CD4-positive, alpha-beta T cell treated with Interleukin-10 for 1 hour (primary cell): ENCODE data around the gene KIFC3.
"Not testable (repeated sequence)": the region's sequence is repeated elsewhere in the genome, so short reads cannot be mapped to it uniquely, and the experiment has no call there.

ENCODE experiments used
- DNase-seq: peaks from one replicate; pipeline ENCODE4 v3.0.0-alpha.2; 2020

The KIFC3 gene

DNA sequence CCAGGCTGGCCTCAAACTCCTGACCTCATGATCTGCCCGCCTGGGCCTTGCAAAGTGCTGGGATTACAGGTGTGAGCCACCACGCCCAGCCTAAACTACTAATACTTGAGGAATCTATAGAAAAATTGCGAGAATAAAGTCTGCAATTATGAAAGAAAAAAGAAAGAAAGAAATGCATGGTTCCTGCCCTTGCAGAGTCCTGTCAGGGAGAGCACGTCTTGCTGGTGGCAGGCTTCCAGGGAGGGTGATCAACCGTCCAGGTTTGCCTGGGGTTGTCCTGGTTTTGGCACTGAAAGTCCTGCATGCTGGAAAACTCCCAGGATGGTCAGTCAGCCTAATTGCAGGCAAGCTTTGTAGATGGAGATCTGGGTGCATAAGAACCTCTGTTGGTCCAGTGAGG lies 21.5 kb upstream of the KIFC3 start:
- no peak for DNase-seq

DNA sequence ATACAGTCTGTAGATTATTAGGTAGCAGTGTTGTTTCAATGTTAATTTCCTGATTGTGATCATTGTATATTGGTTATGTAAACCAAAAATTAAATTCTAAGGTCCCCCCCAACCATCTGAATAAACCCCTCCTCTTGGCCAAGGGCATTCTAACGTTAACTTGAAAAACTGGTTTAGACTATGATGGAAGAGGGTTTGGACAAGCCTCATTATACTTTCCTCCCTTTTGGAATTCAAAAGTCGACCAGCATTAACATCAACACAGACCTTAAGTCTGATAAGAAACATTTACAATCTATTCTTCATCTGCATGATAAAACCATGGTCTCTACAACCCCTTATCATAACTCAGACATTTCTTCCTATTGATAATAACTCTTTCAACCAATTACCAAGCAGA lies 20.6 kb upstream of the KIFC3 start:
- no peak for DNase-seq

DNA sequence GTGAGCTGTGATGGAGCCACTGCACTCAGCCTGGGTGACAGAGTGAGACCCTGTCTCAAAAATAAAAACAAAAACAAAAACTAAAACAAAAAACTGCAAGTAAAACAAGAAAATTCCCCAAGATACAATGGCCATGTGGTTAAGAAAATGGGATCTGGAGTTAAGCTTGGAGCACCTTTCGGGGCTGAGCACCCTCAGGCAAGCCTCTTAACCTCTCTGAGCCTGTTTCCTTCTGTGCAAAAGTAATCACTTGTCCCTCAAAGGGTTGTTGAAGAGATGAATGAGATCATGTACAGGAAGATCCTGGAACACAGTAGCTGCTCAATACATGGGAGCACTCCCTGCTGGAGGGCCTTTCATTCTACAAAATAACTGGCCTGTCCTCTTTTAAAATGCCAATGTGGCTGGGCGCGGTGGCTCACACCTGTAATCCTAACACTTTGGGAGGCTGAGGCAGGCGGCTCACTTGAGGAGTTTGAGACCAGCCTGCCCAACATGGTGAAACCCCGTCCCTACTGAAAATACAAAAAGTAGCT lies 19.8 kb upstream of the KIFC3 start:
- DNase-seq = no peak

DNA sequence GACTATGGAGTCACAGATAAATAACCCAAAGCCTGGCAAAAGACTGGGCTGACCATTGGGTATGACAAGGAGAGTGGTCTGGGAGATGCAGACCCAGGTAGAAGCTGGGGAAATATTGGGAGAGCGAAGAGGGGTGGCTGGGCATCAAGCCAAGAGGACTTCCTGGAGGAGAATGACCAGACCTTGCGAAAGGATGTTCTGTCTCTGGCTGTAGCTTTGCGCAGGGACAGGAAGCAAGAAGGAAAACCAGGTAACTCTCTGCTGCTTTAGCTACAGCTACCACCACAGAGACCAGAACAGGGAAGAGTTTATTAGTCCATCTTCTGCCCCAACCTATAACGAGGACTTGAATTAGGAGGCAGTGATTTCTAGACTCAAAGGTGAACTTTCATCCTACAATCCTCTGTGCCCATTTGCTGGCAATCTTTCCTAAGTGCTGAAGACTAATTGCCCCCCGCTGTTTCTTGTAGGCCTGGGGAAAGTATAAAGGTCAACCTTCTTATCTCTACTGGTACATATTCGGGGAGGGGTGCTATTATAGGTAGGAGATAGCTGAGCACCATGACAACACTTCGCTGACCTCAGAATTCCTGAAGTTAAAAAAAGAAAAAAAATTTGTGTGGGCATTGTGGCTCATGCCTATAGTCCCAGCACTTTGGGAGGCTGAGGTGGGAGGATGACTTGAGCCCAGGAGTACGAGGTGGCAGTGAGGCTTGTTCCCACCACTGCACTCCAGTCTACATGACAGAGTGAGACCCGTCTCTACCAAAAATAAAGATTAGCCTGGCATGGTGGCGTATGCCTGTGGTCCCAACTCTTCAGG lies 19.1 kb upstream of the KIFC3 start:
- no peak for DNase-seq

DNA sequence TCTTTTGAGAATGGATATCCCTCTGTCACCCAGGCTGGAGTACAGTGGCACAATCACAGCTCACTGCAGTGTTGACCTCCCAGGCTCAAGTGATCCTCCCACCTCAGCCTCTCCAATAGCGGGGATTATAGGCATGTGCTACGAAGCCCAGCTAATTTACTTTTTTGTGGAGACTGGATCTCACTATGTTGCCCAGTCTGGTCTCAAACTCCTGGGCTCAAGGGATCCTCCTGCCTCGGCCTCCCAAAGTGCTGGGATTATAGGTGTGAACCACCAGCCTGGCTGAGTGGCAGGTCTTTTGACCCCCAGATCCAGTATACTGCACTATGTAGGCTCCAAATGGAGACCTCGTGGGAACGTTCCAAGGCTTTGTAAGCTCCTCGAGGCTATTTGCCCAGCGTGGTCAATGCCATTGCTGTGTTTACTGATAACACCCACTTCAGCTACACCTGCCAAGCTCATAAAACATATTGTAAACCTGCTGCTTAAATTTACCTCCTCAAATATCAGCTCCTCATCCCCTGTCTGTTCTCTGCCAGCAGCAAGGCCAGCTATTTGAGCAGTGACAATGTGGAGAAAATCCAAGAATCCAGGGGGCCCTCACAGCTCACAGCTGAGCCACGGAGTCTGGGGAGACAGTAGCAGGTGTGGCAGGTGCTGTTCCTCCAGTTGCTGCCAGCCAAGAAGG lies 16.2 kb upstream of the KIFC3 start:
- no peak for DNase-seq

DNA sequence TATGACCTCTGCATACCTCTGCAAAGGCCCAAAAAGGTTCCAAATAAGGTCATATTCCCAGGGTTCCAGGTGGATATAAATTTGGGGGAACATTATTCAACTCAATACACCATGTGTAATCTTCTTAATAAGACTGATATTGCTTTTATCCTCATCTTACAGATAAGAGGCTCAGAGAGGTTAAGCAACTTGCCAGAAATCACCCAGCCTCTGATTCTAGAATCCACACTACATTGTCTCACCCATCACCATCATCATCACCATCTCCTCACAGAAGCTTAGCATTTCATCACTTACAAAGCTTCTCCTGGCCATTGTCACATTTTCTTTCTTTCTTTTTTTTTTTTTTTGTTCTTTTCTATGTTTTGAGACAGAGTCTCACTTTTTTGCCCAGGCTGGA lies 15.4 kb upstream of the KIFC3 start:
- no peak for DNase-seq

DNA sequence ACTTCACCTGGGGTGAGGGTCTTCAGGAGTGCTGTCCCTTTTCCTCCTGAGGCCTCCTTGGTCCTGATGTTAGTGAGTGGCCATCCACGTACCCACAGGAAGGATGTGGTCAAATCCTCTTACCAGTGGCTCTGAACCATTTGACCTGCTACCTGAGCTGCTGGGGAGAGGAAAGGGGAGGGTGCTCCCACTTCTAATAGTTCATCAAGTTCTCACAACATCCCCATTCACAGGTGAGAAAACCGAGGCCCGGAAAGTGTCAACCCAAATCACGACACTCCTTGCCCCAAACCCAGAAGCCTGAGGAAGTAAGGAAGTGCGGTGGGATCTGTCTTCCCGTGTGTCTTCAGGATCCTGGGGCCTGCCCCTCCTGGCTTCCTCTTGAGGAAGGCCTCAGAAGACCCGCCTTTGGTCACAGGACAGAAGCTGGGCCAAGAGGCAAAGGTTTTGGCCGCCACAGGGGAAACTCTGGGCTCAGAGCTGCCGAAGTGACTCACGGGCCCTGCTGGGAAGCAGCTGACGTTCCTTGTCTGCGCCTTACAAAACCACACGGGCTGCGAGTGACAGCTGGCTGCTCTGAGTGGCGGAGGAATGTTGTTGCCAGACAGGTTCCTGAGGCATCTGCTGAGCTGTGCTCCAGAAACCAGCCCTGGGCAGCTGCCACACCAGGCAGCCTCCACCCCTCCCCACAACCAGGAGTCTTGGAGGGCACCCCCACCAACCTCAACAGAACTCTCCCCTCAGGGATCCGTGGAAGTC lies 13.9 kb upstream of the KIFC3 start:
- peak; percentile 57 for DNase-seq

DNA sequence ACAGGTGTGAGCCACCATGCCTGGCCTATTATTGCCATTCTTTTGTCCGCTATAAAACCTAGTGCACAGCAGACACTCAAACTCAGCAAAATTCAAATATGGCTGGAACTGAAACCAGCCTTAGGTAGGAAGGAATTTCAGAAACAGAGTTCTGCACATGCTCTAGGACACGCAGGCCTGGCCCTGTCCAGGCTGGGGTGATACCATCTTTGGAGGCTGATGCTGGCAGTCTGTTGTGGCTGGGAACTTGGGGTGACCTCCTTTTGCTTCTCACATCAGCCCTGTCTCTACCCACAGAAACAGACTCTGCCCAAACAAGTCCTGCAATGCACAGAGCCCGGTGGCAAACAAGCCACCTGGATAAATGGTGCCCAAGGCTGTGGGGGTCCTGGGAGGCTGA lies 12.6 kb upstream of the KIFC3 start:
- DNase-seq = no peak

DNA sequence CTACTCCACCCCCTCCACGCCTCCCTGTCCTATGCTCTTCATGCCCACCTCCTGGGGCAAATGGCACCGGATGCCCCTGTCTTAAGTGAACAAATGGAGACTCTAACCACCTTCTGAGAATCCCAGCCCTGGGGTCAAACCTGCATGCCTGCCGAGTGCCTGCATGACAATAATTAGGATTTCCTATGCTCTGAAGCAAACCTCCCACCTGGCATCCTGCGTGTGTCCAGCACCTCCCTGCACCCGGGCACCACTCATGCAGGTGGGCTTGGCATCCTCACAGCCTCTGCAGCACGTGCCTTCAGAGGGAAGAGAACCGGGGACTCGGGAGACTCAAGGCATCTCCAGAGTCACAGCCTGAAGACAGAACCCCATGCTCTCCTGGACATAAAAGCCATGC lies 11.2 kb upstream of the KIFC3 start:
- DNase-seq = no peak

DNA sequence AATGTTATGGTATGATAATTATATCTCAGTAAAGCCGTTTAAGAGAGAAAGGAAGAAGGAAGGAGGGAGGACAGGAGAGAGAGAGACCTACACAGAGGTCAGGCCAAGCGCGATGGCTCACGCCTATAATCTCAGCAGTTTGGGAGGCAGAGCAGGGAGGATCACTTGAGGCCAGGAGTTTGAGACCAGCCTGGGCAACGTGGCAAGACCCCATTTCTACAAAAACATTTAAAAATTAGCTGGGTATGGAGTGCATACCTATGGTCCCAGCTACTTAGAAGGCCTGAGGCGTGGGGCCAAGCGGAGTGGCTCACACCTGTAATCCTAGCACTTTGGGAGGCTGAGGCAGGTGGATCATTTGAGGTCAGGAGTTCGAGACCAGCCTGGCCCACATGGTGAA lies 9.0 kb upstream of the KIFC3 start:
- DNase-seq = not testable (repeated sequence)

DNA sequence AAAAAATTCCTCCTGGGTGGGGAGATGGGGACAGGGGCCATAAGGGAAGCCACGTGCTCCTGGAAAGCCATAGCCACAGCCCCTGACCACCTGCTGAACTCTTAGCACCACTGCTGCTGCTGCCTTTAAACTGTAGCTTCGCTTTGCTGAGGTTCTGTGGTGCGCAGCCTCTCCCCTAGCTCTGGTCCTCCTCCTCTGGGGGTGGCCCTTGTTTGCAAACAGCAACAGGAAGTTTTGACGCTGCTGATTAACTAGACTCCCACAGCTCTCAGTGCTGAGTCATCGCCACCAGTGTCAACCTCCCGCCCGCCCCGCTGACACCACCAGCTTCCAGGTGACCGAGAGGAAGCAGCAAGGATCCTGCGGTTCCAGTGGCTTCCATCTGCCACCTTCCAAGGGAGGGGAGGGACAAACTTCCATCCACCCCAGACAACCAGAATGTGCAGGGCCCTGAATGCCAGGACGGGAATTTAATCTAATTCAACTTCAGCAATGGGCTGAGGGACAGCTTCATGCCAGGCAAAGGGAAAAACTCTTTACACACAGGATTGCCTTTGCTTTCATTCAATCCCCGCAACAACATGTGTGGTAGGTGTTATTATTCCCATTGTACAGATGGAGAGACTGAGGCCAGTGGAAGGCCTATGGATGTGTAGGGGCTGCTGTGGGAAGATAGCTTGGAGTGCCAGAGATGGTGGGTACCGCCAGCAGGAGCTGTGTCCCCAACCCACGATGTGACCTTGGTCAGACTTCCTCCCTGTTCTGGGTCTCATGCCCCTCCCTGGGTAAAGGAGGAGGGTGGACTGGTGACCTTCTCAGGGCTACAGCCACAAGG lies 8.1 kb upstream of the KIFC3 start:
- peak; percentile 83 for DNase-seq

DNA sequence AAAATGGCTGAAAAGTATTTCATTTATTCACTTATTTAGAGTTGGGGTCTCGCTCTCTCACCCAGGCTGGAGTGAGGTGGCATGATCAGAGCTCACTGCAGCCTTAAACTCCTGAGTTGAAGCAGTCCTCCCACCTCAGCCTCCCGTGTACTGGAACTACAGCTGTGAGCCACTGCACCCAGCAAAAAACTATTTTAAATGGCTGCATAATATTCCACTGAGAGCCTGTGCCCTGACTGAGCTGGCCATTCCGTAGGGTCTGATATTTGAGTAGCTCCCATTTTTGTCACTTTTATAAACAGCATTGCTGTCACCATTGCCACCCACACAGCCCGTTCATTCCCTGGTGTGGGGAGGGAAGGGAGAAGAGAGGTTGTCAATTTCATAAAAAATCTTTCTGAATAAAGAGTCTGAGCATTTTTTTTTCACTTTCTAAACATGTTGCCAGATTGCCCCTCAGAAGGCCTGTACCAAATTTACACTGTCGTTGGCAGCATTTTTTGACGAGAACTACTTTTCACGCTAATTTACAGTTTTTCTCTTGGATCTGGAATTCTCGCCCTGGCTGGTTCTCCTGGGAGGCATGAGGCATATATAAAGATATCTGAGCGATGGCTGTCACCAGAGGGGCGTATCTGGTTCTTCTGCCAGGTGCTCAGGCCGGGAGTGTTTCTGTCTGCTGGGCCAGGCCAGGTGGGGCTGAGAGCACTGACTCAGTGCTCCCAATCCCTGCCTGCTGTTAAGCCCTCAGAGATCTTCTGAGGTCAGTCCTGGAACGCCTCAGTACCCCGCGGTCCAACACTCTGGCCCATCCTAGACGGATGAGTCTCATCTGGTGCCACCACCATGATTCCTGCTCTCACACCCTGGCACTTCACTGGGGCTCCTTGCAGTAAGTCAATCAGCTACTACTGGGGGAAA lies 7.2 kb upstream of the KIFC3 start:
- no peak for DNase-seq

DNA sequence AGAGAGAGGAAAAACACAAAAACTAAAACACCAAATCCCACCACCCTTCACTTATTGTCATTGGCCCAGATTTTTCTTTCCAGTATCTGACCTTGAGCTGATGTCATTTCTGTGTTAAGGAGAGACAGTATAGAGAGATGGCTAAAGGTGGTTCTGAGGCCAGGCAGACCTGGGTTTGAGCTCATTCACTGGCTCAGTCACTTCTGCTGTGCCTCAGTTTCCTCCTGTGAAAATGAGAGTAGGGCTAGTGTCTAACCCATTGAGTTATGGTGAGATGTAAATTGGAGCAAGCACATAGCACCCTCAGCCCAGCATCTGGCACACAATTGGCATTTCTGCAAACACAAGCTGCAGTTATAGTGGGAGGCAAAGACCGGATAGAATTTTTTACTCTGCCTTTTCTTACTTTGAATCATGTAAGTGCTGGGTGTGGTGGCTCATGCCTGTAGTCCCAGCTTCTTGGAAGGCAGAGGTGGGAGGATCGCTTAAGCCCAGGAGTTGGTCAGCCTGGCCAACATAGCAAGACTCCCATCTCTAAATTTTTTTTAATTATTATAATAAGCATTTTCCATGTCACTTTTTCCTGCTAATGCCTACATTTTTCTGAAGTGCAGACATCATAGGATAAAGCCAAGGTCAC lies 6.4 kb upstream of the KIFC3 start:
- DNase-seq = no peak

DNA sequence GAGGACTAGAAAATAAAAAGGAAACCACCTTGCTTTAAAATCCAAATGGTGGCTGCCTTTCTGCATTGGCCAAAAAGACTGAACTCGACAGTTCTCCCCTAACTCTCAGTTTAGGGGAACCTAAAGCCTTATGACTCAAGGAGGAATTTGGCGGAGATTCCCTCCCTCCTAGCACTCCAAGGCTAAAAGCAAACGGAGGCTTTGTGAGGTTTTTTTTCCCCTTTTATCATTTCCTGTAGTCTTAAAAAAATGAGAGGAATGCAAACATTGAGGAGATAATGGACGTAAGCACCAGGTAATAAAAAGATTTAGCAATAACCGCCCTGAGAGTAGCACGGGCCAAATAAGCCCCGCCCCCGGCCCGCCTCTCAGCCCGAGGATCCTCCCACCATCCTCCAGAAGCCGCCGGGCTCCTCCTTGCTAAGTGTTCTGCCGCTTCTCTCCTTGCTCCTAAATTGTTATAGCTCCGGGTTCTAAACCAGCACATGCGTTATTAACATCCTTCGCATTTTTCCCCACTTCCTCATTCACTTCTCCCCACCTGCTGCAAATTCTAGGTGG lies 5.8 kb upstream of the KIFC3 start:
- peak; percentile 60 for DNase-seq

DNA sequence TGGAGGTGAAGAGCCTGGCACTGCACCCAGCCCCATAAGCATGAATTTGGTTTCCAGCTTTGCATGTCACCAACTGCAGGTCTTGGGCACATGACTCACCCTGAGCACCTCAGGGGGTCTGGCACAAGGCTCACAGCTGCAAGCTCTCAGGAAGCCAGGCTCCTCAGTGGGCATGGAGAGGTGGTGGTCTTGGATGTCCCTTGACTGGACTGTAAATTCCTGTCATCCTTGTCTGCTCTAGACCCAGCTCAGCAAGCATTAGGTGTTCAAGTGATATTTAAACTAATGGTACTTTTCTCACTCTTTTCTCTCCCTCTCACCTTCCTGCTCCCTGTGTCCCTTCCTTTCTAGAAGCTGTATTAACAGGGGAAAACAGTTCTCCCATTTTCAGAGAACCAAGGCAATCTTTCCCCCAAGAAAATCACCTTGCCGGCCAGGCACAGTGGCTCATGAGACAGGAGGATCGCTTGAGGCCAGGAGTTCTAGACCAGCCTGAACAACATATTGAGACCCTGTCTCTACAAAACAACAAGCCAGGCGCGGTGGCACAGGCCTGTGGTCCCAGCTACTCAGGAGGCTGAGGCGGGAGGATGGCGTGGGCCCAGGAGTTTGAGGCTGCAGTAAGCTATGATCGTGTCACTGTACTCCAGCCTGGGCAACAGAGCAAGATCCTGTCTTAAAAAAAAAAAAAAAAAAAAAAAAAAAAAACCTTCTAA lies 5.1 kb upstream of the KIFC3 start:
- no peak for DNase-seq

DNA sequence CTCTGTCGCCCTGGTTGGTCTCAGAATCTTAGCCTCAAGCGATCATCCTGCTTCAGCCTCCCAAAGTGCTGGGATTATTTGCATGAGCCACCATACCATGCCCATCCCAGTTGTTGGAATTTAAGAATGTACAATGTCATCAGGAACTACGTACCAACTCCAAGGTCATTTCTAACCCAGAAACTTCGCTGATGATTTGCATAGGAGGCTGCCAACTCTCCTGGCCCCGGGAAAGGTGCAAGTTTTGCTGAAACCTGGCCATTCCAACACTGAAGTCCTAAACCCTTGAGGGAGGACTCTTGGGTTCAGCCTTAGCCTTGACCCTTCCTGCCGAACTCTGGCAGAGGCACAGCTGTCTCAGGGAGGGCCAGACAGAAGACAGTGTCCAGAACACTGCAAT lies 2.9 kb upstream of the KIFC3 start:
- DNase-seq = no peak

DNA sequence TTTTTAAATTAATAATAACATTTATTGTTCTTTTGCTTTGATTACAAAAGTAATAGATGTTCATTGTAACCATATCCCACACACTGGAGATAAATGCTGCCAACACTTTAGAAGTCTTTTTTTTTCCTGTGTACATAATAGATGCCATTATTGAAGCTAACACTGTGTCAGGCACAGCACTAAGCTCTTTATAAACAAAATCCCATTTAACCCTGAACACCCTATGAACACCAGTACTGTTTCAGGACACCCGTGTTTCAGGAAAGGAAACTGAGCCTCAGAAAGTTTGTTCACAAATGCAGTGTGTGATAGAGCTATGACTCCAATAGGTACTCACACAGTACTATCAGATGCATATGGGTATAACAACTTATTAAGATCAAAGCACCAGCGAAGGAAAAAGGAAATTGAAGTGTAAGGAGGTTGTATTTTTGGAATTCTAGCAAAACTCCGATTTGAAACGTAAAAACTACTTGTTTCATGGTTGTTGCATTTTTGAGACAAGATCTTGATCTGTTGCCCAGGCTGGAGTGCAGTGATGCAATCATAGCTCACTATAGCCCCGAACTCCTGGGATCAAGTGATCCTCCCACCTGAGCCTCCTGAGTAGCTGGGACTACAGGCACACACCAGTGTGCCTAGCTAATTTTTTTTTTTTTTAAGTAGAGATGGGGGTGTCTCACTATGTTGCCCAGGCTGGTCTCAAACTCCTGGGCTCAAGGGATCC lies 2.0 kb upstream of the KIFC3 start:
- no peak for DNase-seq

DNA sequence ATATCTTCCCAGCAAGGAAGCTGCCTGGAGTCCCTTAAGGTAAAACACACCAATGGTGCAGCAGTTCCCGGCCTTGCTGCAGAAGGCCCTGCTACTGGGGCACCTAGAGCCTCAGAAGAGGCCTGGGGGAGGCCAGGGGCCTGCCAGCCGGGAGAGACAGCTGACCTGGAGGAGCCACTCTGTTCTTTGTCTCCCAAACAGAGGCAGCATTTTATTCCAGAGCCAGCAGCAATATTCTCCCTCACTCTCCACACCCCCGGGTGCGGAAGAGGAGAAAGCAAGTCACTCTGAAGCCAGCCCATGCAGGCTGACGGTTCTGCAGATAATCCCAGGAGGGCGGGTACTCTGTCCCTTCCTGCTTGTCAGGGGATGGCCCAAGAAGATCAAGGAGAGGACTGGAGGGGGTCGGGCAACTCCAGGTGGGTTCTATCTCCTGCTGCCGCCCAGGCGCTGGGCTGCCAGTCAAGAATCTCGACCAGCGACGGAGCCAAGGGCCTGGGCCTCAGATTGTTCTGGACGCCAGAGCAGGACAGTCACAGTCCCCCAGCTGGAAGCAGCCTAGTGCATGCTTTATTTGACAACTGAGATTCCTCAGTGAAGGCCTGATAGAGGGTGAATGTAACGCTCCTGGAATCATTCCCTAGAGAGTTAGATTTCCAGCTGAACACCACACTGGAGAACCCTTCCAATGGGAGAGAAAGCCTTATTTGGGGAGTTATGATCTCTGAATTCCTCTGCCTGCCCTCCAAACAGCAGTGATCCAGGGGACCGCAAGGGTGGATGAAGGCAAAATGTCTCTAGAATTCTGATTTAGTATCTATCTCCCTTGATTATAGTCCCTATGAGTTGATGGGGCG lies 1.1 kb upstream of the KIFC3 start:
- DNase-seq = no peak
